Measurements from ENCODE around the gene CORIN. TPM values are rescaled to one million over a fixed set of nuclear protein-coding genes. Genes with fewer than 3 reads are reported as not detected.

Gene CORIN
- total RNA-seq, 4 donors from 2014 or later, result 0.11 to 0.96 (median 0.21) TPM

DNA sequence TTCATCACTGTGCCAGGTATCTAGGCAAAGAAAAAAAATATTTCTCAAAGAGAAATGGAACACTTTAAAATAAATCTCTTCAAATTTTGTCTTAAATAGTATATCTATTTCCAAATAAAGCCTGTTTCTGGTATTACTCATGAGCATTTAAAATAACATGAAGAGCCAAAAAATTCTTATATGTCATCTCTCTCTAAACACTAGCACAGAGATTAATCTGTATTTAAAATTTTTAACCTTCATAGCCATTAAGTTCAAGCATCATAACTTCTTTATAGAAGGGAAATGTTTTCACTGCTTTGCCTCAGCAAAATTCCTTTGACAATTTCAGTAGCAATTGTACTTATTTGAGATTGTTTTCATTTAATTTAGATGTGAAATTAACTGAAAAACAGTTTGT, 5.1 kb upstream of the CORIN start:
- intact Hi-C loops (cut with DNase I), result no loop called here

DNA sequence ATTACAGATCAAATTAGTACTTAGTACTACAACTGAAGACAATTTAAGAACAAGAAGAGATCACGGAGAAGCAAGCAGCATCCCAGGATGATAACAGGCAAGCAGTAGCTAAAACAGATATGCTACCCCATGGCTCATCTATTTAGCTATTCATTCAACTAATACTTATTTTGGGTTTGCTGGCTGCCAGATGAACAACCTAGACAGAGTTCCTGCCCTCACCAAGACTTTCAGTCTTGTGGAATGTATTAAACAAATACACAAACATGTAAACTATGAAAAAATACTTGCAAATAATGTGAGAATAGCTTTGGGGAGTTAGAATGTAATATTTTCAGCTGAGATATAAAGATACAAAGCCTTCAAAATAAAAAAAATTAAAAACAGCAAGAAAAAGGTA, 2.4 kb upstream of the CORIN start:
- H3K4me1 ChIP-seq, result peaks cover 22 to 26% of the 10 kb centered on the region in 2 donors
- no peak for TF ChIP-seq POLR2A (IDR thresholded peaks at IDR 0.05)
- TF ChIP-seq, protein P1, sequence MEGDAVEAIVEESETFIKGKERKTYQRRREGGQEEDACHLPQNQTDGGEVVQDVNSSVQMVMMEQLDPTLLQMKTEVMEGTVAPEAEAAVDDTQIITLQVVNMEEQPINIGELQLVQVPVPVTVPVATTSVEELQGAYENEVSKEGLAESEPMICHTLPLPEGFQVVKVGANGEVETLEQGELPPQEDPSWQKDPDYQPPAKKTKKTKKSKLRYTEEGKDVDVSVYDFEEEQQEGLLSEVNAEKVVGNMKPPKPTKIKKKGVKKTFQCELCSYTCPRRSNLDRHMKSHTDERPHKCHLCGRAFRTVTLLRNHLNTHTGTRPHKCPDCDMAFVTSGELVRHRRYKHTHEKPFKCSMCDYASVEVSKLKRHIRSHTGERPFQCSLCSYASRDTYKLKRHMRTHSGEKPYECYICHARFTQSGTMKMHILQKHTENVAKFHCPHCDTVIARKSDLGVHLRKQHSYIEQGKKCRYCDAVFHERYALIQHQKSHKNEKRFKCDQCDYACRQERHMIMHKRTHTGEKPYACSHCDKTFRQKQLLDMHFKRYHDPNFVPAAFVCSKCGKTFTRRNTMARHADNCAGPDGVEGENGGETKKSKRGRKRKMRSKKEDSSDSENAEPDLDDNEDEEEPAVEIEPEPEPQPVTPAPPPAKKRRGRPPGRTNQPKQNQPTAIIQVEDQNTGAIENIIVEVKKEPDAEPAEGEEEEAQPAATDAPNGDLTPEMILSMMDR (IDR thresholded peaks at IDR 0.05), result no peak

More for the DNA sequence above, 5.1 kb upstream of the CORIN start:
- TF ChIP-seq, protein P1 (IDR thresholded peaks at IDR 0.05), result no peak
- no peak overlapping the region for H3K4me3 ChIP-seq (replicated peaks in 1 of 3)
- H3K27ac ChIP-seq, result no peak overlapping the region
- H3K4me1 ChIP-seq, result peaks cover 2 to 3% of the 10 kb centered on the region in 2 donors
- no peaks in the 10 kb centered on the region for H3K9me3 ChIP-seq
- DNase-seq, result no peak
- peaks cover 0 to 5% of the 10 kb centered on the region in 2 donors for H3K36me3 ChIP-seq
- H3K27me3 ChIP-seq, result no peaks in the 10 kb centered on the region

DNA sequence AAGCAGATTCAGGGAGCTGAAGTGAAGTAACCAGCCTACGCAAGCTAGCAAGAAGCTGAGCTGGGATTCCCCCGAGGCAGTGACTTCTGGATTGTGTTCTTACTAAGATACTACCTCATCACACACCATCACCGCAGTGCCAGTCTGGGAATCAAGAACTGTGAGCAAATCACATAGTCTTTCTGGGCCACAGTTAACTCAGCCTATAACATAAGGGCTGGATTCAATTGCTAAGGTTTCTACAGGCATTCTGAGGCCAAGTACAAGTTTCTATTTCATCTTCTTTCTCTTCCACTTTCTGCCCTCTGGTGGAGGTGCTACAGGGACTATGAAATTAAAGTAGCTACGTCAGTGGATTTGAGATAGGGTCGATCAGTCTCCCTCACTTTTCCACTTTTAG, 1.4 kb upstream of the CORIN start:
- H3K4me1 ChIP-seq, result peaks cover 22 to 26% of the 10 kb centered on the region in 2 donors
- H3K36me3 ChIP-seq, result peaks cover 0 to 5% of the 10 kb centered on the region in 2 donors
- no peak for TF ChIP-seq POLR2A (IDR thresholded peaks at IDR 0.05)
- TF ChIP-seq, protein P1 (IDR thresholded peaks at IDR 0.05), result no peak
- no peaks in the 10 kb centered on the region for H3K27me3 ChIP-seq
- intact Hi-C loops (cut with DNase I), result loop anchor here (10.0 kb wide), 1 partner anchor 164 kb away; no protein-coding TSS in a partner anchor
- no peak overlapping the region for H3K27ac ChIP-seq
- H3K4me3 ChIP-seq (replicated peaks in 1 of 3), result no peak overlapping the region
- H3K9me3 ChIP-seq, result no peaks in the 10 kb centered on the region
- DNase-seq, result no peak
- 79 to 80% methylated on average over 5 of the region's 5 CpGs for WGBS, 2 donors

More for the DNA sequence above, 2.4 kb upstream of the CORIN start:
- Histone ChIP-seq H3K4me3 (replicated peaks in 1 of 3) (no peak overlapping the region), H3K9me3 (no peaks in the 10 kb centered on the region), H3K36me3 (peaks cover 0 to 5% of the 10 kb centered on the region in 2 donors), H3K27ac (no peak overlapping the region), H3K27me3 (no peaks in the 10 kb centered on the region)
- intact Hi-C loops (cut with DNase I), result no loop called here
- WGBS, 2 donors, result 94% methylated on average over 1 of the region's 1 CpG
- DNase-seq, result no peak

DNA sequence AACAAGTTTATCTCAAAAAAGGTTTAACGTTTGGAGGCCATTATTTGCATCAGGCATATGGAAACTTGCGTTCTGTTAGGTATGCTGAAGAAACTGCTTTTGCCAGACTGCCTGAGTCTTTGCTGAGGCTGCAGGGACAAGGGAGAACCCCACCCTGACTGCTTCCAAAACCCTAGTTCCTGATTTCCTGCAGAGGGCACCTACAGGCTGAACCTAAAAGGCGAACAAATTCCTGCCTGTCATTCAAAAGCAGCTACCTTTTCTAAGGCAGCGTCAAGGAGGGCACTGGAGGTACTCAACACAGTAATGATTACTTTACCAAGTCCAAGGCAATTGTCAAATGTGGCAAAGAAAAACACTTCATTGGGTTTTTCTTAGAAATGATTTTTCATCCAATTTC, 578 bp upstream of the CORIN start:
- no peak for TF ChIP-seq POLR2A (IDR thresholded peaks at IDR 0.05)
- TF ChIP-seq, protein P1 (IDR thresholded peaks at IDR 0.05), result no peak
- intact Hi-C loops (cut with DNase I), result loop anchor here (10.0 kb wide), 1 partner anchor 164 kb away; no protein-coding TSS in a partner anchor
- Histone ChIP-seq H3K36me3 (peaks cover 0 to under 1% of the 10 kb centered on the region in 2 donors), H3K4me3 (replicated peaks in 1 of 3) (no peak overlapping the region), H3K27ac (no peak overlapping the region), H3K27me3 (no peaks in the 10 kb centered on the region), H3K9me3 (no peaks in the 10 kb centered on the region), H3K4me1 (peaks cover 22 to 26% of the 10 kb centered on the region in 2 donors)
- DNase-seq, result no peak
- WGBS, 2 donors, result 76 to 78% methylated on average over 4 of the region's 4 CpGs

DNA sequence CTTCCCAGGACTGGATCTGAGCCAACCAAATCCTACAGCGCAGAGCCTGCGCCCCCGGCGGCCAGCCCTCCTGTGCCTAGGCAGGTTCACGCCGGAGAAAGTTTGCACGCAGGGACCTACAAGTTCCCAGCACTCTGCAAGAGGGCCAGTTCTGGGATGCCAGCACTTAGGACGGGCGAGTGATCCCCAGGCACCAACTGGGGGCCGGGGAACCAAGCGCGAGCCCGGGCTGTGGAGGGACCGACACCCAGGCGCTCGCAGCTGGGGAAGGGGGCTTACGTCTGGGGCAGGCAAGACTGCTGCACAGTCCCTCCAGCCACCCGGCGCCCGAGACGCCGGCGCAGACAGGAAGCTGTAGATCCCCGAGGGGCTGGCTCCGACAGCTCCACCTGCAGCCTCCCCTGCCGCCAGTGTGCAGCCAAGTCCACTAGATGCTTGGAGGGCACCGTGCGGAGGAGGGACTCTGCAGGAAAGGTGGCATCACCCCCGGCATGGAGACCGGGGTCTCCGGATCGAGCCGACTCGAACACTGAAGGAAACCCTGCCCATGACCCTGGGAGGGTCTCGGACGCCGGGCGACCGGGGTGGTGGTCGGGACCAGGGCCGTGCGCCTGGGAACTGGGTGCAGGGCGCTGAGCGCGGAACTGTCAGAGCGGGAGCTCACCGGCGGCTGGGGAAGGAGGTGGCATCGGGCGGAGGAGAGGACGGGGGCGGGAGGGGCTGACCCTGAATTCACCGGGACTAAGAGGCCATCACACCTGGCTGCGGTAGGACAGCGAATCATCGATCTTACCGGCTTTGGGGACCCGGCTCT, 566 bp downstream of the CORIN start:
- peak; percentile 57 for DNase-seq
- H3K4me3 ChIP-seq (replicated peaks in 1 of 3), result peak overlapping the region; percentile 3 to 64 (median 38)
- H3K9me3 ChIP-seq, result no peaks in the 10 kb centered on the region
- intact Hi-C loops (cut with DNase I), result loop anchor here (10.0 kb wide), 1 partner anchor 162 kb away; no protein-coding TSS in a partner anchor
- no peaks in the 10 kb centered on the region for H3K36me3 ChIP-seq
- peaks cover 22 to 26% of the 10 kb centered on the region in 2 donors for H3K4me1 ChIP-seq
- no peak overlapping the region for H3K27ac ChIP-seq
- TF ChIP-seq, protein P1 (IDR thresholded peaks at IDR 0.05), result no peak
- no peak for TF ChIP-seq POLR2A (IDR thresholded peaks at IDR 0.05)
- no peaks in the 10 kb centered on the region for H3K27me3 ChIP-seq
- WGBS, 2 donors, result 1 to 2% methylated on average over 19 to 41 of the region's 58 CpGs
